ENCODE data around the gene PTPRK. TPM values are rescaled to one million over a fixed set of nuclear protein-coding genes. Genes with fewer than 3 reads are reported as not detected.

Gene PTPRK
- total and polyA plus RNA-seq, 12 donors = 3.2 to 22.4 (median 15.0) TPM

GRCh38 chr6:128204616-128205015, 315.8 kb downstream of the PTPRK start:
- TF ChIP-seq CTCF (IDR thresholded peaks at IDR 0.05) = no peak
- no peak for TF ChIP-seq POLR2A (IDR thresholded peaks at IDR 0.05)
- H3K9me3 ChIP-seq (replicated peaks in 1 of 3) = no peaks in the 10 kb centered on the region
- no peak for DNase-seq
- 91 to 99% (median 95%) methylated on average over 3 of the region's 3 CpGs for WGBS, 4 donors
- no peak overlapping the region for H3K4me3 ChIP-seq
- no peak overlapping the region for H3K27ac ChIP-seq
- no peaks in the 10 kb centered on the region for H3K36me3 ChIP-seq (replicated peaks in 1 of 2)
- H3K27me3 ChIP-seq = no peaks in the 10 kb centered on the region
- intact Hi-C loops (cut with DNase I) = no loop called here
- no peaks in the 10 kb centered on the region for H3K4me1 ChIP-seq (replicated peaks in 1 of 2)

- no peaks in the 10 kb centered on the region for H3K36me3 ChIP-seq (replicated peaks in 1 of 2)
- intact Hi-C loops (cut with DNase I) = no loop called here
- no peaks in the 10 kb centered on the region for H3K9me3 ChIP-seq (replicated peaks in 1 of 3)
- no peaks in the 10 kb centered on the region for H3K27me3 ChIP-seq
- H3K27ac ChIP-seq = no peak overlapping the region
- DNase-seq = no peak
- 88 to 97% (median 92%) methylated on average over 8 to 12 of the region's 12 CpGs for WGBS, 4 donors
- no peaks in the 10 kb centered on the region for H3K4me1 ChIP-seq (replicated peaks in 1 of 2)
- no peak overlapping the region for H3K4me3 ChIP-seq
- TF ChIP-seq POLR2A (IDR thresholded peaks at IDR 0.05) = no peak
- TF ChIP-seq CTCF (IDR thresholded peaks at IDR 0.05) = no peak
Observed at GRCh38 chr6:128202169-128202765, 318.1 kb downstream of the PTPRK start.

- no peak for DNase-seq
- intact Hi-C loops (cut with DNase I) = no loop called here
- no peak overlapping the region for H3K4me3 ChIP-seq
- no peaks in the 10 kb centered on the region for H3K36me3 ChIP-seq (replicated peaks in 1 of 2)
- H3K27ac ChIP-seq = no peak overlapping the region
- no peaks in the 10 kb centered on the region for H3K4me1 ChIP-seq (replicated peaks in 1 of 2)
- no peaks in the 10 kb centered on the region for H3K9me3 ChIP-seq (replicated peaks in 1 of 3)
- TF ChIP-seq POLR2A (IDR thresholded peaks at IDR 0.05) (no peak), CTCF (IDR thresholded peaks at IDR 0.05) (no peak)
- H3K27me3 ChIP-seq = no peaks in the 10 kb centered on the region
Observed at GRCh38 chr6:128200789-128201188, 319.6 kb downstream of the PTPRK start.

GRCh38 chr6:128199461-128199860, 320.9 kb downstream of the PTPRK start:
- H3K4me1 ChIP-seq (replicated peaks in 1 of 2) = no peaks in the 10 kb centered on the region
- 89 to 100% (median 92%) methylated on average over 2 of the region's 2 CpGs for WGBS, 4 donors
- intact Hi-C loops (cut with DNase I) = no loop called here
- no peak for DNase-seq
- no peaks in the 10 kb centered on the region for H3K36me3 ChIP-seq (replicated peaks in 1 of 2)
- TF ChIP-seq POLR2A (IDR thresholded peaks at IDR 0.05) = no peak
- no peak for TF ChIP-seq CTCF (IDR thresholded peaks at IDR 0.05)
- no peak overlapping the region for H3K4me3 ChIP-seq
- H3K9me3 ChIP-seq (replicated peaks in 1 of 3) = no peaks in the 10 kb centered on the region
- H3K27me3 ChIP-seq = no peaks in the 10 kb centered on the region
- no peak overlapping the region for H3K27ac ChIP-seq
